ENCODE results near the gene HSD11B2.

GRCh38 chr16:67384778-67385510 lies 46.0 kb upstream of the HSD11B2 start:
- no peak for TF ChIP-seq EZH2 (IDR thresholded peaks at IDR 0.05; ENCODE audit: borderline replicate concordance, low read length)
- TF ChIP-seq, protein P1, sequence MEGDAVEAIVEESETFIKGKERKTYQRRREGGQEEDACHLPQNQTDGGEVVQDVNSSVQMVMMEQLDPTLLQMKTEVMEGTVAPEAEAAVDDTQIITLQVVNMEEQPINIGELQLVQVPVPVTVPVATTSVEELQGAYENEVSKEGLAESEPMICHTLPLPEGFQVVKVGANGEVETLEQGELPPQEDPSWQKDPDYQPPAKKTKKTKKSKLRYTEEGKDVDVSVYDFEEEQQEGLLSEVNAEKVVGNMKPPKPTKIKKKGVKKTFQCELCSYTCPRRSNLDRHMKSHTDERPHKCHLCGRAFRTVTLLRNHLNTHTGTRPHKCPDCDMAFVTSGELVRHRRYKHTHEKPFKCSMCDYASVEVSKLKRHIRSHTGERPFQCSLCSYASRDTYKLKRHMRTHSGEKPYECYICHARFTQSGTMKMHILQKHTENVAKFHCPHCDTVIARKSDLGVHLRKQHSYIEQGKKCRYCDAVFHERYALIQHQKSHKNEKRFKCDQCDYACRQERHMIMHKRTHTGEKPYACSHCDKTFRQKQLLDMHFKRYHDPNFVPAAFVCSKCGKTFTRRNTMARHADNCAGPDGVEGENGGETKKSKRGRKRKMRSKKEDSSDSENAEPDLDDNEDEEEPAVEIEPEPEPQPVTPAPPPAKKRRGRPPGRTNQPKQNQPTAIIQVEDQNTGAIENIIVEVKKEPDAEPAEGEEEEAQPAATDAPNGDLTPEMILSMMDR (IDR thresholded peaks at IDR 0.05; ENCODE audit: low read length), result no peak
